Measurements from ENCODE around the gene NUP50.

The NUP50 gene

DNA sequence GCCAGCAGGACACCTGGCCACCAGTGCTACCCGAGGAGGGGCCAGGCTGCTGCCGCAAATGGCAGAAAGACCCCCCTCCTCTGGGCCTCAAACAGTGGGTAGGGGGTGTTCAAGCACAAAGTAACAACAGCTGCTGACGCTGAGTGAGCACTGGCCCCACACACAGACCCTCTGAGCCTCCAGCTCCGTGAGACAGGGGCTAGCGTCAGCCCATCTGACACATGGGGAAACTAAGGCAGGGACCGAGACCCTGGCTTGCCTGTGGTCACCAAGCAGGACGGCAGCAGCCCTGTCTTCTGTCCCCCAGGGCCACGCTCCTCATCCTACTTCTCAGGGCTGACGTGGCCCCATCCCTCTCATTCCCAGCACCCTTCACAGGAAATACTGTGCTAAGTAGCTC lies 36.5 kb downstream of the NUP50 start:
- no peak for DNase-seq (ENCODE audit: low read depth)
- TF ChIP-seq, protein P1, sequence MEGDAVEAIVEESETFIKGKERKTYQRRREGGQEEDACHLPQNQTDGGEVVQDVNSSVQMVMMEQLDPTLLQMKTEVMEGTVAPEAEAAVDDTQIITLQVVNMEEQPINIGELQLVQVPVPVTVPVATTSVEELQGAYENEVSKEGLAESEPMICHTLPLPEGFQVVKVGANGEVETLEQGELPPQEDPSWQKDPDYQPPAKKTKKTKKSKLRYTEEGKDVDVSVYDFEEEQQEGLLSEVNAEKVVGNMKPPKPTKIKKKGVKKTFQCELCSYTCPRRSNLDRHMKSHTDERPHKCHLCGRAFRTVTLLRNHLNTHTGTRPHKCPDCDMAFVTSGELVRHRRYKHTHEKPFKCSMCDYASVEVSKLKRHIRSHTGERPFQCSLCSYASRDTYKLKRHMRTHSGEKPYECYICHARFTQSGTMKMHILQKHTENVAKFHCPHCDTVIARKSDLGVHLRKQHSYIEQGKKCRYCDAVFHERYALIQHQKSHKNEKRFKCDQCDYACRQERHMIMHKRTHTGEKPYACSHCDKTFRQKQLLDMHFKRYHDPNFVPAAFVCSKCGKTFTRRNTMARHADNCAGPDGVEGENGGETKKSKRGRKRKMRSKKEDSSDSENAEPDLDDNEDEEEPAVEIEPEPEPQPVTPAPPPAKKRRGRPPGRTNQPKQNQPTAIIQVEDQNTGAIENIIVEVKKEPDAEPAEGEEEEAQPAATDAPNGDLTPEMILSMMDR (conservative IDR thresholded peaks at IDR 0.05; ENCODE audit: low read length) = no peak
- no peak overlapping the region for H3K4me3 ChIP-seq (ENCODE audit: low read length)

DNA sequence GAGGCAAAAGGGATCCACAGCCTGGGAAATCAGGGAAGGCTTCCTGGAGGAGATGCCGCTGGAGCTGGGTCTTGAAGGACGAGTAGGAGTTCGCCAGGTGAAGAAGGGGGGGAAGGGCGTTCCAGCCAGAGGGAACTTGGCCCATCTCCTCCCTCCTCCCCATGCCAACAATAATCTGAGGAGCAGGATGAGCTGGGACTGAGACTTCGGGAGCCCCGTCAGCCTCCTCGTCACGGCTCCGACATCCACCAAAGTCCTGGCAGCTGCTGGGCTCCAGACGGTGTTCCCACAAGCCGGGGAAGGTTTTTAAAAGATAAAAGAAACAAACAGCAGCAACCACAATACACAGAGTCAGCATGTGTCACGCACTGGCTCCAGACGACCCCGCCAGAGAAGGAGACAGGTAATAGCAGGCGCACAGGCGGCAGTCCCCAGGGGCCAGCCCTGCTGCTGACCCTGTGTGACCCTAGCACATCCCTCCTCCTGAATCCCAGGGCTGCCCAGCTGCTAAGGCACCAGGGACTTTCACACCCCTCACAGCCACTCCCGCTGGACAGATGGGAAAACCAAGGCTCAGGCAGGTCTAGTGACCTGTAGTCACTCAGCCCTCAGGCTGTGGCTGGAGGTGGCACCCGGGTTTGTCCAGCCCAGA lies 37.3 kb downstream of the NUP50 start:
- no peak for DNase-seq (ENCODE audit: low read depth)
- H3K4me3 ChIP-seq (ENCODE audit: low read length) = no peak overlapping the region
- TF ChIP-seq, protein P1 (conservative IDR thresholded peaks at IDR 0.05; ENCODE audit: low read length) = no peak

DNA sequence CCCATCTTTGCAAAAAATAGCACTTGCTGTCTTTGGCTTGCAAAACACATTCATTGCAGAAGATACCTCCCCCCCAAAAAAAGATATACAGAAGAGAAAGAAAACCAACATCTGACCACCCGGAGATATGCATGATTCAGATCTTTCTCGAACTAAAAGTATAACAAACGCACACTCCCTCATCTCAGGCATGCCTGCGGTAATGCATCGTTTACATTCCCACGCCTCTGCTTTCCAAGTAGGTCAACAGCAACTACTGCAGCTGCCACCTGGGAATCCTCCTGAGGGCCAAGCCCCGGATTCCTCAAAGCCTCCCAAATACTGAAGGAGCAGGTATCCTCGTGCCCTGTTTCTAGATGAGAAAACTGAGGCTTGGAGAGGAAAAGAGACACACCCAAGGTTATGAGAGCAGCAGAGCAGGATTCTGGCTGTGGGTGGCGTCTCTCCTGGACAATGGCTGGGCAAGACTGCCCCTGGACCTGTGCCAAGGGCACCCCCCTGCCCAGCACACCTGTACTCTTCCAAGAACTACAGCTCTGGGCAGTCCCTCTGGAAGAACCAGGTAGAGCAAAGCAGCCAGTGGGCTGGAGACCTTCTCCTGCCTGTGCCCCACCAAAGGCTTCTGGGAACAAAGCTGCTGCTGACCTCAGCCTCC lies 38.1 kb downstream of the NUP50 start:
- peak; percentile 71 for DNase-seq (ENCODE audit: low read depth)
- H3K4me3 ChIP-seq (ENCODE audit: low read length) = no peak overlapping the region
- TF ChIP-seq, protein P1 (conservative IDR thresholded peaks at IDR 0.05; ENCODE audit: low read length) = no peak

DNA sequence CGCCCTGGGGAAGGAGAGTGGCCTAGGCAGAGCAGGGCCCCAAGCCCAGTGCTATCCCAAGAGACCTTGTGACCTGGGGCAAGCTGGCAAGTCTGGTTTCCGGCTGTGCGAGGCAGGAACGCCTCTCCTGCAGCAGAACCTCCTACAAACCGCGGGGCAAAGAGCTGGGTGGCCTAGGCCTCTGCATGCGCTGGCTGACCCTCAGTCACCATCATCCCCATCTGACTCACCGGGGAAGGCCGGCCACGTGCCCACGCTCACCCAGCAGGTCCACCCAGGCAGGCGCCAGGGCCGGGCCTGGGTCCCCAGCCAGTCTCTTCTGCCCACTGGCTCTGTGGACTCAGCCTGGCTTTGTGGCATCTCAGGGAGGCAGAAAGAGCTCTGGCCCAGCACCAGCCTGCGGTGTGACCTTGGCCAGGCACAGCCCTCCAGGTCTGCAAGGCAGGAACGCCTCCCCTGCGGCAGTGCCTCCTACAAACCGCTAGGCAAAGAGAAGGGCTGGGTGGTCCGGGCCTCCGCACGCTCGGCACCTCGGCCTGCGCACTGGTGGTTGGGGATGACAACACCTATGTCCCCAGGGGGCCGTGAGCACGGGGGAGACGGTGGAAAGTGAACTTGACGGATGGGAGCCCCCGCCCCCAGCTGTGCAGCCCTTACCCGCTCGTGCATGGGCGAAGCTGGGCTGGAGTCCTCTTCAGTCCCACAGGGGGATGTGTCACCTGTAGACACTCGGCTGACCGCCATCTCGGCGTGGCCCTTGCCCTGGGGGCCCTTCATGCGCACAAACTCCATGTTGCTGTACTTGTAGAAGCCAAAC lies 38.8 kb downstream of the NUP50 start:
- no peak for DNase-seq (ENCODE audit: low read depth)
- TF ChIP-seq, protein P1 (conservative IDR thresholded peaks at IDR 0.05; ENCODE audit: low read length) = no peak
- H3K4me3 ChIP-seq (ENCODE audit: low read length) = no peak overlapping the region

DNA sequence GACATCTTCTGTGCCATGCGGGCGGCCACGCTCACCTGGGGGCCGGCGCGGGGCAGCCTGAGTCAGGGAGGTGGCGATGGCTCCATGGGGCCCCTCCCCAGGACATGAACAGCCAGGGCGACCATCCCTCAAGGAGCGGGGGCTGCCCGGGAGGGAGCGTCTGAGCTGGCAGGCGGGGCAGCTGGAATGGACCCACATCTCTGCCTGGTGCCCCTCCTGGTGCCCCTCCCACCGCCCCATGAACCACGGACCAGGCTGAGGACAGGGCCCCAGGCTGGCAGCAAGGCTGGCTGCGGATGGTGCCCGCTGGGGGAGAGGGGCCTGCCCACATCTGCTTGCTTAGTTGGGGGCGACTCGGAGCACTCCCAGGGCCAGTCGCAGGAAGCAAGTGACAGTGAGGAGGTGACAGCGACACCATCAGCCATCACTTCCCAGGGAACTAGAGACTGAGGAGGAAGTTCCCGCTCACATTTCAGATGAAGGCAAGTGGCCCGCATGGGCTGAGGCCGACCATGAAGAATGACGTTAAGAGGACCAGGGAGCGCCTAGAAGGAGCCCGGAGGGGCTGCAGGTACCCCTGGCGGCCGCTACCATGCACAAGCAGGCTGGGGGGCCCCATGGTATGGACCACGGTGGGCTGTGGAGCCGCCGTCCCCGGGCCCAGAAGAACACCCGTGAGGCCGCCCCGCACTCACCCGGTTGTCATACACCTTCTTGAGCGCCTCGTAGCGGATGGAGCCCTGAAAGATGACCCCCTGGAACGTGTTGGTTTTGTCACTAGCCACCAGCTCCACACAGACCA lies 39.6 kb downstream of the NUP50 start:
- no peak overlapping the region for H3K4me3 ChIP-seq (ENCODE audit: low read length)
- DNase-seq (ENCODE audit: low read depth) = no peak
- TF ChIP-seq, protein P1 (conservative IDR thresholded peaks at IDR 0.05; ENCODE audit: low read length) = no peak

DNA sequence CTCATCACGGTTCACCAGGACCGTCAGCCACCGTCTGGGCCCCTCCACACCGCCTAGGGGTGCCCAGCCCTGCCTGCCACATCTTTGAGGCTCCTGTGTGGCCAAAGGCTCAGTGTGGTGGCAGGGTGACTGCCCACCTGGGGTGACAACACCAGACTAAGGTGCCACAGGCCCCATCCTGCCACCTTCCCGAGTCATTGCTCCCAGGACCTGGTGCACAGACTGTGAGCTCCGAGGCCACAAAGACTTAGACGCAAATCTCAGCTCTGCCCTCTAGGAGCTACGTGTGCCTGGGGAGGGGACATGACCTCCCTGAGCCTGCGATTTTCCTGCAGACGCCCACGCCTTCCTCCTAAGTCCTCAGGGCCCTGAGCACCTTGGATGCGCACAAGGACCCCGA lies 40.5 kb downstream of the NUP50 start:
- TF ChIP-seq, protein P1 (conservative IDR thresholded peaks at IDR 0.05; ENCODE audit: low read length) = no peak
- DNase-seq (ENCODE audit: low read depth) = no peak
- no peak overlapping the region for H3K4me3 ChIP-seq (ENCODE audit: low read length)
